ENCODE data around the gene PDE4D.
"Not testable (repeated sequence)": the region's sequence is repeated elsewhere in the genome, so short reads cannot be mapped to it uniquely, and the experiment has no call there.

The PDE4D gene

DNA sequence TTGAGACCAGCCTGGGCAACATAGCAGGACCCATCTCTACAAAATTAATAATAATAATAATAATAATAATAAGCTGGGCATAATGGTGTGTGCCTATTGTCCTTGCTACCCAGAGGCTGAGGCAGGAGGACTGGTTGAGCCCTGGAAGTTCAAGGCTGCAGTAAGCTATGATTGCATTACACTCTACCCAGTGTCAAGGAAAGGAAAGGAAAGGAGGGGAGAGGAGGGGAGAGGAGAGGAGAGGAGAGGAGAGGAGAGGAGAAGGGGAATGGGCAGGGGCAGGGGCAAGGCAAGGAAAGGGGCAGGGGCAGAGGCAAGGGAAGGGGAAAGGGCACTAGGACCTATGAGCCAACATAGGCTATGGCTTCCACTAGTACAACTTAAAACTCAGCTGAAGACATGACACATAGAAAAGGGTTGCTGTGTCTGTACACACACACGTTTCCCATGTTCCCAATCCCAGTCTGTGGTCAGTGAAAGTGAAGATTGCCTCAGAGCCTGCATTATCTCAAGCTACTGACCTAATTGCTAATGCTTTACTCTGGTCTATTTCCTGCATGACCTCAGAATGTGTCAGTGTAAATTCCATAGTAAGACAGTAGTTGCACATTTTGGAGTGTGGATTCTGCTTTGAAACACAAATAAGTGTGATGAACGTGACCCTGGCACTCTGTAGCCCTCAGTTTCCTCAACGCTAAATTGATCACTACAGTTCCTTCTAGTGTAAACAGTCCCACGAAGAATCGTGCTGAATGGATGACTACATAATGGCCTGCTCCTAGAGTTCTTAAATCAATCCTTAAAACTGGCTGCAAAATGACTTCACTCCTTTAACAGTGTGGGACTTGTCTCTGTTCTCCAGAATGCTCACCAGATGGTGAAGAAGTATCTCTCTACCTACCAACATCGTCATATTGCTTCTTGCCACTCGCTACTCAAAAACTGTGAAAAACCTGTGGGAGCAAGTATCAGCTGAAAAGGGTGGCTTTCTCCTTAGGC lies 813.6 kb downstream of the PDE4D start:
- DNase-seq (ENCODE audit: low read depth, low spot score) = peak; percentile 28

DNA sequence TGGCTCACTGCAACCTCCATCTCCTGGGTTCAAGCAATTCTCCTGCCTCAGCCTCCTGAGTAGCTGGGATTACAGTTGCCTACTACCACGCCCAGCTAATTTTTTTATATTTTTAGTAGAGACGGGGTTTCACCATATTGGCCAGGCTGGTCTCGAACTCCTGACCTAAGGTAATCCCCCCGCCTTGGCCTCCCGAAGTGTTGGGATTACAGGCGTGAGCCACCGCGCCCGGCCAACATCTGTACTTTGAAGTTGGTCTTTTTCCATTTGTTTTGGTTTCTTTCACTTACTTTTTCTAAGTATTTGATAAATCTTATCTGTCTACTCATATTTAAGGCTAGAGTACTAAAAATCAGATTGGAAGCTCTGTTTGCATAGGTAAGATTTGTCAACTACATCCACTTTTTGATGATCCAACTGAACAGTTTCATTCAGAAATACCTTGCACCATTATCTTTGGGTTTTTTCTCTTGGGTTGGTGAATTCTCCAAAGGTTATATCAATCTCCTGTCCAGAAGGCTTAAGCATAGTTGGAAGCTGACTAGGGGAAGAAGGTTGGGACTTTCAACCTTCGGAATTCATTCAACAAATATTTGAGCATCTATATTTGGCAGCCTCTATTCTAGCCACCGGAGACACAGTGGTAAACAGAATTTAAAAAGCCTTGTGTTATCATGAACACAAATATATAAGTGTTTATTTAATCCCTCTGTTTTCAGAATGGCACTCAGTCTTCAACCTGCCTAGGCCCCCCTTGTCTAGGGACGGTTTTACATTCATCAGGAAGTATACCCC lies 821.6 kb downstream of the PDE4D start:
- DNase-seq (ENCODE audit: low read depth, low spot score) = no peak

DNA sequence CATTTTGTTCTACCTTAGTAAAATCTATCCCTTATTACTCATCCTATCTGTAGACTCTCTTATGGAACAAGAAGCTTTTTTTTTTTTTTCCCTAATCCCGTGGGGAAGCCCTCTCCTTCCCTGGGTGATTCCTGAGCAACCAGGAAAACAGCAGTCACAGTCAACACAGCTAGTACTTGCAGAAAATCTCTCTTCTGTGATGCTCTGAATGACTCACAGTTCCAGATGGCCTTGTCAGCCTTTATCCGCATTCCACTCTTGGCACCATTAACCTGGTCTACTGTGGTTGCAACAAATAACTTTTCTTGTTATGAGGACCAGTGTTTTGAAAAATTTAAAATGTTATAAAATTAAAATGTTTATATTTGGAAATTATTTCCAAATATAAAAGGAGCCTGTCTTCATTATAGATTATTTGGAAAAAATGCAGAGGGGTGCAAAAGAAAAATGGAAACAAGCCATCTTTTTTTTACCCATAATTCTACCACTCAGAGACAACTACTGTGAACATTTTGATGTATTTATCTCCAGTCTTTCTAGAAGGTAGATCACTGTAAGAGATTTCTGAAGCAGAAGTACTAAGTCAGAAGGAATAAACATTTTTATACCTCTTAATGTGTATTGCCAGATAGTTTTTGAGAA lies 824.0 kb downstream of the PDE4D start:
- peak; percentile 52 for DNase-seq (ENCODE audit: low read depth, low spot score)

DNA sequence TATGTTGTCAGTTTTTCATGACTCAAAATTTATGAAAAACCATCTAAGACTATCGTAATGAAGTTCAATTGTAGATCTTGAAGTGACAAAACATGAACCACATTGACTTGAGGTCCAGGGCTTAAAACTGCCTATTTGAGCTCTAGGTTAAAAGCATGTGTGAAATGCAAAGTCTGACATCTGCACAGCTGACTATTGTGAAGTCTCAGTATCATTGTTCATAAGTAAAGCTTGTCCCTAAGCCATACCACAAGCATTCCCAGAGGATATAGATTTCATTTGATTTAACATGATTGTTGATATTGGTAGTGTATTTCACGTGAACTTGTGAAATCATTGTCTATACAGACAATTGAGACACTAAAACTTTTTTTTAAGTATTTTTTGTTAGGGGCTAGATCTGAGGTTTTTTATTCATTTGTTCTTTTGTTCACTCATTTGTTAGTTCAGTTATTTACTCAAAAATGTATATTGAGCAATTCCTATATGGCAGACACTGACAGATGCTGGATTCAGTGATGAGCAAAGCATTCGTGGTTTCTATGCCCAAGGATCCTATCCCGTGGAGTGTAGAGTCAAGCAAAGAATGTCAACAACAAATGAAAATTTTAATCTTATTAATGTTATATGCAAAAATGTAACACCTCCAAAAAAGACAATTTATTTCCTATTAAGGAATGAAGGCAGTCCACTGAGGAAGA lies 825.4 kb downstream of the PDE4D start:
- no peak for DNase-seq (ENCODE audit: low read depth, low spot score)

DNA sequence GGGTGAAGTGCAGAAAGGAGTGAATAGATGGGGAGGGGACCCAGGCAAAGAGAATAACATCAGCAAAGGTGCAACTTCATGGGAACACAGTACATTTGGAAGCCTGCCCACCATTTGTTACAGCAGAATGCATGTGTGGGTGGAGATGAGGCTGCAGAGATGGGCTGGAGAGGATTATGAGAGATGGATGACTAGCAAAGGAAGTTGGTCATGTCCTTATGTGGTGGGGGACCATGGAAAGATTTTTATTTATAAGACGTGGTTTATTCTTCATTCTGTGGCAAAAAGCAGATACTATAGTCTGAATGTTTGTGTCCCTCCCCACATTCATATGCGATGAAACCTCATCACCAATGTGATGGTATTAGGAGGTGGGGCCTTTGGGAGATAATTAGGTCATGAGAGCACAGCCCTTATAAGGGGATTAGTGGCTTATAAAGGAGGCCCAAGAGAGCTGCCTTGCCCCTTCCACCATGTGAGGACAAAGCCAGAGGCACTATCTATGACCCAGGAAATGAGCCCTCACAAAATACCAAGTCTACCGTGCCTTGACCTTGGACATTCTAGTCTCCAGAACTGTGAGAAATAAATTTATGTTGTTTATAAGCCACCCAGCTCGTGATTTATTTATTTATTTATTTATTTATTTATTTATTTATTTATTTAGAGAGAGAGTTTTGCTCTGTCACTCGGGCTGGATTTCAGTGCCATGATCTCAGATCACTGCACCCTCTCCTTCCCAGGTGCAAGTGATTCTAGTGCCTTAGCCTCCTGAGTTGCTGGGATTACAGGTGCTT lies 827.0 kb downstream of the PDE4D start:
- DNase-seq (ENCODE audit: low read depth, low spot score) = no peak

DNA sequence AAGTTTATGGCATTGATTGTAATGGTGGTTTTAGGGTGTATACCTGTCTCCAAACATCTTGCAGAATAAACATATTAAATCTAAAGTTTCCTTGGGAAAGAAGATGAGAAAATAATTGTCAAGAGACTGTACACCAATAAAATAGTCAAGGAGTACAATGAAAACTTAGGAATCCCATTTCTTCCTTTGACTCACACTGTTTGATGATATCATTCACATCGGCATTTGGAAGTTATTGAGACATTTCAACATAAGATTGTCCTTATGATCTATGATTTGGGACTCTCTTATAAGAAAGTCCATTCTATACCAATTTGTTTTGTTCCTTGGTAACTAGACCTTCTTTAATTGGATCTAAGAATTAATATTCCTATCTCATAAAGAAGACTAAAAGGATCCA lies 828.0 kb downstream of the PDE4D start:
- DNase-seq (ENCODE audit: low read depth, low spot score) = no peak

DNA sequence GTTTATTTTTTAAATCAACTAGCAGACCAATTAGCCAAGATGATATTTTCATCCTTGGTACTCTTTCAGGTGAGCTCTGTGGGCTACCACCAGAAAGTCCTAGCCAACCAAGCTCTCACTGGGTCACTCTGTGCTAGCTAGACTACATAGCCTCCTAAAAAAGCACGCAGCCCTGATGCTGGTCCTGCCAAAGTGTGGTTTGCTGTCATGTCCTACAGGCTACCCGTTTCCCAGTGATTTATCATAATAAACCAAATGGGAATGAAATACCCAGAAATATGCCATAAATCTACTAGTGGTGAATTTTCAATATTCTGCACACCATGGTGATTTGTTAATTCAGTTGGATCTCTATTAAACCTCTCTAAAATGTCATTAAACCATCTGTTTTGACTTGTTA lies 829.2 kb downstream of the PDE4D start:
- no peak for DNase-seq (ENCODE audit: low read depth, low spot score)

DNA sequence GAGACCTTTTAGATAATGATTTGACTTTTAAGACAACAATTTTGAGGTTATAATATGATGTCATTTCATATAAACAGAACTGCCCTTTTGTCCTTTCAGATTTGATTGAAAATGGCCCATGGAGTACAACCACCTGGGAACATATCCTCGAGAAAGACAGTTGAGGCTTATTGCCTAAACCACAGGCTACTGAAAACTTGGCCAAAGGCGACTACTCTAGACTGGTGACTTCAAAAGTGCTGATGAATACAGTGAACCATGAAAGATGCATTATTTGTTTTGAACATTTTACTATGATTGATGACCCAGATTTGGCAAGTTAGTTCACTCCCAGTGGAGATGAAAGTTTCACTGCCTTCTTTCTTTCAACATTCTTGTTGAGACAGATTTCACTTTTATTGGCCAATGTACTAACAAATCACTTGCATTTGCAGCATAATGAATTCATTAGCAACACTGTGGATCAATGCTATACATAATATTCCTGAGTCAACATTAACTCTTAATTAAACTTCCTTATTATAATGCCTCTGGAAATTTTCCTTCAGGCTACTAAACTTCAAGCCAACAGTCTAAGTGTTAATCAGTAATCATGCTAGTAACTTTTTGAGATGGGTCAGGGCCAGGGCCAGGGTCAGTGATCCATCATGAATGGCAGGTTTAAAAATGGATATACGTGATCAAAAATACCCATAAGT lies 830.4 kb downstream of the PDE4D start:
- DNase-seq (ENCODE audit: low read depth, low spot score) = no peak

DNA sequence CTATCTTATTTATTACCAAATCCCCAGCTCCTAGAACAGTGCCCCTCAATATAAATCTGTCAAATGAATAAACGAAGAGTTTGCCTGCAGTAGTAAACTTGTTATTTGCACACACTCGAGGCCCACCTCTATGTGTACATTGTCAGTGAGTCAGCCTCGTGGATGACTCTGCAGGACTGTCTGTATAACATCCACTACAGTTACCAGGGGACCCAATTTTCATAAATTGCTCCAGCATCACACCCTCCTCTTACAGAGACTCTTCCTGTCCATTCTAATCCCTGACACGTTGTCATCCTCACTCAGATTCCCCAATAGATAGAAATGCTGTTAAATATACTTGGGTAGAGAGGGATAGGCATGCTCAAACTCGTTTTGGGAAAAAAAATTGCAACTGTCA lies 832.1 kb downstream of the PDE4D start:
- DNase-seq (ENCODE audit: low read depth, low spot score) = no peak

DNA sequence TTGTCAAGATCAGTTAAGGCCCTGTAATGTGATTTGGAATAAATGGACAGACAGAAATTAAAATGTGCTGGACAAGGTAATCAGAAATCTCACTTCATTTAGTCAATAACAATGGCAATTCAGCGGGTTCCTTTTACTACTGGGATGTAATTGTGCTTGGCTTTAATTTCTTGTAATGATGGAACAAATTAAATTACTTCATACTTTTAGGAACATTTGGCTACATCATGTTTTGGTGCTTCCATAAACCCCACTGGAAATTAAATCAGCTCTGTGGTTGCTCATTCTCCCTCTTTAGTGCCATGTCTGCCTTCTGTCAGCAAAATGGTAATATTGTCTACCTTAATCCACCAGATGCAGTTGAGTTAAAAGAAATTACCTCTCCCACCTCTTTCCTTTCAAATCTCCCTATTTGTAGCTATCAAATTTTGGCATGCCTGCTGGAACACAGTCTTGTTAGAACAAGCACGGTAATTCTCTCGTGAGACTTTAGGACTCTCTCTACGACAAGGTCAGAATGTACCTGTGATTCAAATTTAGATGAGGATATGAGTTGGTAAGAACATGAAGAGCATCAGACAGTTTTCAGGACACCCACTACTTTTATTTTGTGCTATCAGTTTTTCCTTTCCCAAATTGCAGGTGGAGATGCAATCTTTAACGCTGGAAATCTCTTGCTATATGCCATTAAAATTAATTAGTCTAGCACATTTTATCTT lies 834.4 kb downstream of the PDE4D start:
- DNase-seq (ENCODE audit: low read depth, low spot score) = no peak

DNA sequence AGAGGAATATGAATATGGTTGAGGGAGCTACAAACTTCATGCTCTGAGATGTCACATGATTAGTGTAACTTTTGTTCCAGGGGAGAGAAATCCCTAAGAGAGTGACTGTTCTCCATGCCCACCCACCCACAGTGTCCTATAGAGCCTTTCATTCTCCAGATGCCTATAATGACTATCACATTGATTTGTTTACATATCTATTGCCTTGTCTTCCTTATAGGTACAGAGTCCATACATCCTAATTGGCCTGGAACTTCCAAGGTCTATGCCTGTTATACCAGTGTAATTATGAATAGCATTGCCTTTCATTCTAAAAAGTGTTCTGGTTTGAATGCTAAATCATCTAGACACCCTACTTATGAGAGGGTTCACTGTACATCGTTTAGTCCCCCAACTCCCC lies 835.3 kb downstream of the PDE4D start:
- no peak for DNase-seq (ENCODE audit: low read depth, low spot score)

DNA sequence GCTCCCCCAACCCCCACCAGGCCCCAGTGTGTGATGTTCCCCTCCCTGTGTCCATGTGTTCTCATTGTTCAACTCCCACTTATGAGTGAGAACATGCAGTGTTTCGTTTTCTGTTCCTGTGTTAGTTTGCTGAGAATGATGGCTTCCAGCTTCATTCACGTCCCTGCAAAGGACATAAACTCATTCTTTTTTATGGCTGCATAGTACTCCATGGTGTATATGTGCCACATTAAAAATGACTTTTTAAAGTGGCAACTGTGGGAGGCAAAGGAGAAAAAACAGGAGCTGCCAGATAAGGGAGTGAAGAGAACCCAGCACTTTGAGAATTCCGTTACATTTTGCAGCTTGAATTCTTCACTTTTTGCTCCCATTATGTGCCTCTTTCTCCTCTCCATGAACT lies 836.9 kb downstream of the PDE4D start:
- DNase-seq (ENCODE audit: low read depth, low spot score) = not testable (repeated sequence)

DNA sequence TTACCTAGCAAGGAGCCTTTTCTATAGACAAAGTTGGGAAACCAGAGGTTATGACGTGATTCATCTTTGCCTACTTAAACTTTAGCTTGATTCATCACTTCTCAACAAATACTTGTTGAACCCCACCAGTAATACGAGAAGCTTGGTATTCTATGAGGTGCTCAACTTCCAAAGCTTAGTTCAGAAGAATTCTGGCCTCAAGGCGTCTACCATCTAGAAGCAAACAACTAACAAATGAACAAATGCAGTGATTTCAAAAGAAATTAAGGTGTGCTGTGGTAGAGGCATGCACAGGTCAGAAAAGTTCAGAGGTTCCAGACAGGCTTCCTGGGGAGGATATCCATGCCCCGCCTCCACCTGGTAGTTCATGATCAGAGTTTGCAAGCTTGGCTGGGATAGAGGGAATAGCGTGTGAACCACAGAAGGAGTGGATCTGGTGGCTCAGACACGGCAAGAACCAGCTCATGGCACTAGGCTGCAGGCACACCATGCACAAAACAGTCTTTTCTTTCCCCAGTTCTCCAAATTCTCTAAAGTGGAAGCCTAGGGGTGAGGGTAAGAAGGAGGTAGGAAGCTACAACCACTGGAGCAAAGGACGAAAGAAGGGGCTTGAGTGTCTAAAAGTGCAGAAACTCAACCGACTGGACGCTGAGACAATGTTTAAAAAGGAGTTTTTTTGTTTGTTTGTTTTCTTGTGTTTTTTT lies 837.6 kb downstream of the PDE4D start:
- DNase-seq (ENCODE audit: low read depth, low spot score) = no peak

DNA sequence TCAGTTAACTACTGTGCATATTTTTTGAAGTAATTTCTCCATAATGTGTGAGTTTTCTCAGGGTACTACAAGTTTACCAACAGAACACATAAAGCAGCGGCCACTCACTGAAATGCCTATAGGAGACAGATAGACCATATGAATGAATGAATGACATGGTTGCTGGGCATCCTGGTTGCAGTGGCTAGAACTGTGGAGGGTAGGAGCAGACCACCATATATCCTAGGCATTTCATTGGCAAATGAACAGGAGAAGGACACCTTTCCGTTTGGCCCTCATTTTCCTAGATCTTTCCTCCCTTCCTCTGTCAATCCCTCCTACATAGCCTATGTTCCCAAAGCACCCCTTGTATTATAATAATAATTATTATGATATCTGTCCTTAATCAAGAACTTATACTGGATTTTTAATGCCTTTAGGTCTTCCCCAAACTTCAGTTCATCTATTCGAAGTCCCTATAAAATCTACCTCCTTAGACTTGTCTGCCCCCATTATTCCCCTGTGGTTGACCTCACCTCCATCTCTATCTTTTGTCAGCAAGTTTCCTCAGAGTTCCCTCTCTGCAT lies 838.5 kb downstream of the PDE4D start:
- DNase-seq (ENCODE audit: low read depth, low spot score) = no peak

DNA sequence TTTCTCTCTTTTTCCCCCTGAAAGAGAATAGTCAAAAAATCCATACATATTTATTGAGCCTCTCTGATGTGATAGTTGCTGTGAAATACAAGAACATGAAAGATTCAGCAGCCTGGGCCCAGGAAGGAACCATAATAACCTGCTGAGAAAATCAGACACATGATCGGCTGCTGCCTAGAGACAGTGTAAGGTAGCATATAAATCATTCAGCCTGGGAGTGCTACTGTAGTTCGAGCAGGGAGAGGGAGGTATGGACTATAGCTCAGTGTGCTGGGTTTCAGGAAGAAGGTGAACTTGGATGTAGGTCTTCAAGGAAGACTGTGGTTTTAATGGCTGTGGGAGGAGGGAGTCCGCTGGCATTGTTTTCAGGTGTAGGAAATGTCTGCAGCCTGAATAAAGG lies 841.6 kb downstream of the PDE4D start:
- DNase-seq (ENCODE audit: low read depth, low spot score) = no peak

DNA sequence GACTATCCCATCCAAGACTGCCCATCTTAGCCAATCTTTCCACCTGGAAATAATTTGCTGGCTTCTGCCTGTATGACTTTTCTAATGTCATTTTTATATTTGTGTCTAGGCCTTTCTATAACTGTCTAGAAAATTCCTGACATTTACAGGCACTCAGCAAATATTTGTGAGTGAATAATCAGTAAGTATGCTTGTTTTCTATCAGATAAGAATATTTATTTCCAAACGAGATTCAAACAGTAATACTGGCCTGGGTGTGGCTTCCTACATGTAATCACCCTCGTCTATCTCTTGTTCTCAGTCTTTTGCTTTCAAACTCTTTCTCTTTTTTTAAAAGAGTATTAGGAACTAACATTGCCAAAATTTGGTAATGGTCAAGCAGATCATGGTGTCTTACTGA lies 844.4 kb downstream of the PDE4D start:
- DNase-seq (ENCODE audit: low read depth, low spot score) = no peak

DNA sequence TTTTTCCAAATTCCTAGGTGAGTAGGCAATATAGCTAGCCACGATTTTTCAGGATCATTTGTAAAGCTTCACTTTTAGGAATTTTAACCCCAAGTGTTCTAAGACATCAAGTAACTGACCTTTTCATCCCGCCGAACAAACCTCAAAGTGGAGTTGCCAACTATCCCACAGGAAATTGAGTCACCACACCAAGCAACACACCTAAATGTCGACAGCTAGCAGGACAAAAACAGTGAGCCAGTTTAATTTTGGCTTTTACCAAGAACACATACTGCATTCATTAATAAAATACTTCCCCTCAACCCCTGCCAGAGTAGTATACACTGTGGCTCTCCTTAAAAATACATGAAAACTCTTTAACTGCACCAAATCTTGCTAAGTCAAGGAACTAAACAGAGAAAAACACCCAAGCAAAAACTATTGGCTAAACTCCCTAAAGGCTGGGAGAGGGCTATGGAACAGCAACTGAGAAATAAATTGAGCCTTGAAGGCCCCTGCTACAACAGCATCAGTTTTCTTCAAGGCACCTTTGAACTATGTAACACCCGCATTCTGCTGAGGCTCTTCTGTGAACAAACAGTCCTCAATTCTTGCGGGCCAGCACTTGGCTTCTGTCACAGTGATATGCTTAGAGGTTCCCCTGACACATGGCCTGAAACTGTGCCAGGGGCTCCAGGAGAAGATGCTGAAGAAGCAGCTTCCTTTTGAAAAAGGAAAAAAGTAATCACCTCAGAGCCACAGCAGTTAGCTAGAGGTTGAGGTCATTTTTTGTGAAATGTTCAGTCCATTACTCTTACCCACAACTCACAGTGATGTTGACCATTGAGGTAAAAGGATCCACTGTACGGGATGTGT lies 851.1 kb downstream of the PDE4D start:
- DNase-seq (ENCODE audit: low read depth, low spot score) = no peak

DNA sequence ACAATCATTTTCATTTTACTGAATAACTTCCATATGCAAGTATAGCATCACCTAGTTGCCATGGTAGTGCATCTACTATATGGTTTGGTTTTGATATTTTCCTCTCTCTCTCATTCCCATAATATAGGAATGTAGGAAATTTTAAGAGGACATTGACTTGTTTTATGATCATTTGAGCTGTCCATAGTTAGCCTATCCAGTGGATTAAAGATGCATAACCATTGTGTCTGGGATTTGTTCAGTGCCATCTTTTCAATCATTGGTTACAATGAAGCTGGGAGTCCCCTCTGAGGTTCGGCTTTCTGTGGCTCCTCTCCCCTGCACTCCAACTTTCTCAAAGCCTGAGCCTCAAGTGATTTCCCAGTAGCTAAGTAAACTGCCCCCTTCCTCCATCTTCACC lies 852.2 kb downstream of the PDE4D start:
- DNase-seq (ENCODE audit: low read depth, low spot score) = no peak
